NCI-H2196 treated with DMSO at 0.1 percent for 48 hours (cell line): ENCODE data around the gene ARHGEF19.
"Not testable (repeated sequence)": the region's sequence is repeated elsewhere in the genome, so short reads cannot be mapped to it uniquely, and the experiment has no call there.

Experiments used
- DNase-seq: peaks from one replicate; lab custom pipeline; 2025; ENCODE audit not compliant: unreplicated experiment; lab: John Stamatoyannopoulos, UW

The ARHGEF19 gene

DNA sequence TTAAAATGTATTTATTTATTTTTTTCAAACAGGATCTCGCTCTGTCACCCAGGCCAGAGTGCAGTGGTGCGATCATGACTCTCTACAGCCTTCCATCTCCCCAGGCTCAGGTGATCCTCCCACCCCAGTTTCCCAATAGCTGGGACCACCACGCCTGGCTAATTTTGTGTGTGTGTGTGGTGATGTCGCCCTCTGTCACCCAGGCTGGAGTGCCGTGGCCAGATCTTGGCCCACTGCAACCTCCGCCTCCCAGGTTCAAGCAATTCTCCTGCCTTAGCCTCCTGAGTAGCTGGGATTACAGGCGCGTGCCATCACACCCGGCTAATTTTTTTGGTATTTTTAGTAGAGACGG lies 44.3 kb downstream of the ARHGEF19 start:
- not testable (repeated sequence) for DNase-seq

DNA sequence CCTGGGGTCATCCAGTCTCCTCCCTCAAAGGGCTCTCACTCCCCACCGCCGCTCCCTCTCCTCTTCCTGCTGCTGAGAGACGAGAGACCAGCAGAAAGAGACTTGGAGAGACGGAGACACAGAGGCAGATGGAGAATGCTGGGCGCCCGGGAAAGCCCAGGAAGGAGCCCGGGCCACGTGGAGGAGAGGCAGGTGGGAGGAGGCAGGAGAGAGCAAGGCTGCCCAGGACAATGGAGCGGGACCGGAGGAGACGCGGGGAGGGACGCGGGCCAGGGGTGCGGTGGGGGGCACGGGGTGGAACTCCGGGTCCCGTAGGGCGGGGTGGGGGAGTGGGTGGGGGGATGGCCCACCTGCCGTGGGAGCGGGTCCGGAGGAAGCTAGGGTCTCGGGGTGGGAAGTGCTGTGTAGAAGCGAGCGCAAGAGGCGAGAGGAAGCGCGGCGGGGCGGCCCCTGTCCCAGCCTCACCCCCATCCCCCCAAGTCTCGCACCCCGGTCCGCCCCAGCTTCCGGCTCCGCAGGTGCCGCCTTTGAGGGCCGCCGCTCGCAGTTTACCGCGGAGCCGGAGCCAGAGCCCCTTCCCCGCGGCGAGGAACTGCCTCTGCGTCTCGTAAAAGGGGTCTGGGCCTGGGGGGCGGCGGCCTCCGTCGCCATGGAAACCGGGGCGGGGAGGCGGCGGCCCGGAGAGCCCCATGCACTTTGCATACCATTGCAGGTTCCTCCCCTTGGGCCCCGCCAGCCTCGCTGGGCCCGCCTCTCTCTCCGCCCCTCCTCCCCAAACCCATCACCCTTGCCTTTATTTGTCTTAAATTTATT lies 44.9 kb downstream of the ARHGEF19 start:
- no peak for DNase-seq

DNA sequence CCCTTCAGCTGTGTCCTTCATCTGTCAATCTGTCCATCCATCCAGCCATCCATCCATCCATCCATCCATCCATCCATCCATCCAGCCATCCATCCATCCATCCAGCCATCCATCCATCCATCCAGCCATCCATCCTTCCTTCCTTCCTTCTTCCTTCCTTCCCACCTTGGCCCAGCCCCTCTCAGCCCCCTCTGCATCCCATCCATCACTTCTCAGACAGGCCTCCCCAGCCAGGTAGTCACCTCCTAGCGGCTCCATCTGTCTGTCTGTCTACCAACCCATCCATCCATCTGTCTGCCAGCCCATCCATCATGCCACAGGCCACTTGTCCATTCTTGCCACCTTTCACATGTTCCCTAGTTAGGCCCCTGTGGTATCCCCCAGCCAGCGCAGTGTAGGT lies 46.3 kb downstream of the ARHGEF19 start:
- no peak for DNase-seq

DNA sequence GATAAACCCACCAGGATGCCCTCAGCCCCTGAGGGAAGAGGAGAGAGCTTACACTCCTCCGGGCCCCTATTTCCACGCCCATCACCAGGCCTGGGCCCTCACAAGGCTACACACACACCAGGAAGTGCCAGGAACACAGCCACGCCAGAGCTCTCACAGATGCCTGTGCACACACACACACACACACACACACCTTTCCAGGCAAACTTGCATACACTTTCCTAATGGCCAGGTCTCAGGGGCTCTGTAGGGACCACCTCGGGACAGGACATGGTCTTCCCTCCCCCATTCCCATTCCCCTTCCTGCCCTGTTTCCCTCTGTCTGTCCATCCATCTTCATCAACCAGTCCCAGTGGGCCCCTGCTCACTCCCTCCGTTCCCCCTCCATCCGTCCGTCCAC lies 46.9 kb downstream of the ARHGEF19 start:
- no peak for DNase-seq

DNA sequence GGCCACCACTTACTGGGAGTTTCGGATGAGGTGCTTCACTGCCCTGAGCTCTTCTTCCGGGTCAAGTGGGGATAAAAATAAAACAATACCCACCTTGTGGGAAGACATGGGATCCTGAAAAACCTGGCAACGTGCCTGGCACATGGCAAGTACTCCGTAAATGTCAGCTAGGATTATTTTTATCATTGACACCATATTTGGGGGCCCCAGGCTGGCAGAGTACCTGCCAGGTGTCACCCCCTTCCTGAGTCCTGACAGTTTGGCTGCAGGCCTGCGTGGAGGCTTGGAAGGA lies 47.4 kb downstream of the ARHGEF19 start:
- DNase-seq = no peak

DNA sequence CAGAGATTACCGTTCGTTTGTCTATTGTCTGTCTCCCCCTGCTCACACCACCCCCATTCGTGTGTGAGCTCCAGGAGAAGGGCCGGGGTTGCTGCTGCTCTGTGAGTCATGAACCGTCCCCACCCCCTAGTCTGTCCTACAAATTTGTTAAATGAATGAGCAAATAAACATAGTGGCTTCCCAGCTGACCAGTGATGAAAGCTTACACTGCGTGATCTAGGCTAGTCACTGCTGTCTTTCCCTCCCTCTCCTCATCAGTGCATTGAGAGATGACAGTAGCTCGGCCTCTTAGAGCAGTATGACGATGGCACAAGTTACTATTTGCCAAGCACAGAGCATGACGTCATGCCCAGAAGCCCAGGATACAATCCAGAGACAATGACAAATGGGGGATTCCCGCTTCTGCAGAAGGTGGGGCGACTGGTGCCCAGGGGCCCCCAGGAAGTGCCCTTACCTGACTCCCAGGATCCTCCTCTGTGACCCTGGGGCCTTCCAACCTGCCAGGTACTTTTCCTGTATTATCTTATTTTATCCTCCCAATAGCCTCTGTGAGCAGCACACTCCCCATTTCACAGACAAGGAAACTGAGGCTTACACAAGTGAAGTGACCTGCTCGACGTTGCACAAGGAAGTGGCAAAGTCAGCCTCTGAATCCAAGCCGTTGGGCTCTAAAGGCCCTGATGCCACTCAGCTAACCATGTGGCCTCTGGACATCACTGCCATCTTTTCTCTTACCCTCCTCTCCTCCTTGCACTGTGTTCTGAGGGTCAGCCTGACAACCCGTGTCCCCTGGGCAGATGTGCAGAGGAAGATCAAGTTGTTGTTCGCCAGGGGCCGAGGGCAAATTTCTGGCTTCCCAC lies 48.0 kb downstream of the ARHGEF19 start:
- peak; percentile 65 for DNase-seq

DNA sequence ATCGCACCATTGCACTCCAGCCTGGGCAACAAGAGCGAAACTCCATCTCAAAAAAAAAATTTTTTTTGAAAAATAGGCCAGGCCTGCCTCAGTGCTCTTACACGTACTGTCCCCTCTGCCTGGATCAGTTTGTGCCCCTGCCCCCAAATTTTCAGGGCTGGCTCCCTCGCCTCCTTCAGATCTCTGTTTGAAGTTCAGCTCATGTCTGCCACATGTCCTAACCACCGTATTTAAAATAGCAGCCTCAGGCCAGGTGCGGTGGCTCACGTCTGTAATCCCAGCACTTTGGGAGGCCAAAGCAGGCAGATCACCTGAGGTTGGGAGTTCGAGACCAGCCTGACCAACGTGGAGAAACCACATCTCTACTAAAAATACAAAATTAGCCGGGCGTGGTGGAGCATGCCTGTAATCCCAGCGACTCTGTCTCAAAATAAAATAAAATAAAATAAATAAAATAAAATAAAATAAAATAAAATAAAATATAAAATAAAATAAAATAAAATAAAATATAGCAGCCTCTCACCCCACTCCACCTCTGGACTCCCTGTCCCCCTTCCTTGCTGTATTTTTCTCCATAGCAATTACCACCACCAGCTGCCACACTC lies 48.7 kb downstream of the ARHGEF19 start:
- DNase-seq = not testable (repeated sequence)

DNA sequence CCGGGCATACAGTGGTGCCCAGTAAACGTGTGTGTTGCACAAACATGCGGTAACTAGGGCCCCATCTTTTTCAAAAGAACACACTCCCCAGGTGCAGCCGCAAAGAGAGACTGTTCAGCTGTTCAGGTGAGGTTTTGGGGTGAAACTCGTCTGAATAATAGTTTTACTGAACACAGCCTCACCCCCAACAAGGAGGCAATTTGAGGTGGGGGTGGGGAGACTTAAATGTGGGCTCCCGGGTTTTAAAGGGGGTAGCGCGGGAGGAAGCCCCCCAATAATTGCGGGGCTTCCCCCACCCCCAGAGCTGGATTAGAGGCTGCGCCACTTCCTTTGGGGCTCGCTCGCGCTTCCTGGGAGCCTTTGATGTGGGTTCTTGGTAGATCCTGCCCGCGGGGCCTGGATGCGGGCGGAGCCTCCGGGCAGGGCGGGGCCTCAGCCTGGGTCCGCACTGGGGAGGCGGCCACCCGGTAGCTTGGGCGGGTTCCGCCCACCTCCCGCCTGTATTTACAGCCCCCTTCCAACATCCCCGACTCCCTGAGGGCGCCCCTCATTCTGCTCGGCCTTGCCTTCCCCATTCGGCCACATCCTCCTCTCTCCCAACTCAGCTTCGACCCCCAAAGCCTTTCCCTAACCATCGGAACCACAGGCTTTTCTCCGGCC lies 50.2 kb downstream of the ARHGEF19 start:
- no peak for DNase-seq

DNA sequence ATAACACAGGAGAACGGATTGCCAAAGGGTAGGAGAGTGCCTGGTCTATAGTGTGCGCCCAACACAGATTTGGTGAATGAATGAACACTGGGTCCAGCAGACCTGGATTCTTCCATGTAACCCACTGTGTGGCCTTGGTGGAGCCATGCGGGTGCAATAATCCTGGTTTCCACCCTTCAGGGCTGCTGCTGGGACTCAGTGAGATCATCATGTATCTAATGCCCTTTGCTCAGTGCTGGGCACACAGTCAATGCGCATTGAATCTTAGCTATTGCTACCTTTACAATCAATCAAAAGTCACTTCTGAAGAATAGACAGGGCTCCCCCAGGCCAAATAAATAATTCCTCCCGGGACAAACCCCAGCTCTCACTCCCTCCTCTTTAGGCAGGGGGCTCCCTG lies 50.7 kb downstream of the ARHGEF19 start:
- no peak for DNase-seq

DNA sequence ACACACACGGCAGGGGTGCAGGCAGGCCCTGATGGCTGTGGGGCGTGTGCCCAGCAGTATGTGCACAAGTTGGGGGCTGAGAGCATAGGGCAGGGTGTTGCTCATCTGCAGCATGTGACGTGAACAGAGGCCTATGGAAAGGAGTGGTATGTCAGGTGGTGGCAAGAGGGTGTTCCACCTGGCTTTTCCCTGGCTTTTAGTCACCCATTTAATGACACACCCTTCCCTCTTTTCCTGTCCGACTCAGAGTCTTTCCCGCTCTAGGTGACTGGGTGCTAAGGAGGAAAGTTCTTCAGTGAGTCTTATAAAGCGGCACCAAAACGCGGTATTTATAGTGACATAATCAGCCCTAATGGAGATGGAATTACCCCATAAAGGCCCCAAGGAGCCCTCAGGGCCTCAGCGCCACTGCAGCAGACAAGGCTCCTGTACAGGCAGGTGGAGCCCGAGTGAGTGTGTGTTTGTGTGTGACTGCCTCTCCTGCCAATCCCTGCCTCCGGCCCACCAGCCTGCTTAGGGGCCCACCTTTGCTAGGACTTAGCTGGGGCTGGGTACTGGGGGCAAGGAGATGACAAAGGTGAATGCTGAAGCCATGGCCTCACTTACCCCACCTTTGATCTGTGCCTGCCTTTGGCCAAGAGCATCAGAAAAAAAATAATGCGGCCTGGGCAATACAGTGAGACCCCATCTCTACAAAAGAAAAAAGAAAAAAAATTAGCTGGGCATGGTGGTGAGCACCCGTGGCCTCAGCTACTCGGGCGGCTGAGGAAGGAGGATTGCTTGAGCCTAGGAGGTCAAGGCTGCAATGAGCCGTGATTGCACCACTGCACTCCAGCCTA lies 53.2 kb downstream of the ARHGEF19 start:
- DNase-seq = no peak

DNA sequence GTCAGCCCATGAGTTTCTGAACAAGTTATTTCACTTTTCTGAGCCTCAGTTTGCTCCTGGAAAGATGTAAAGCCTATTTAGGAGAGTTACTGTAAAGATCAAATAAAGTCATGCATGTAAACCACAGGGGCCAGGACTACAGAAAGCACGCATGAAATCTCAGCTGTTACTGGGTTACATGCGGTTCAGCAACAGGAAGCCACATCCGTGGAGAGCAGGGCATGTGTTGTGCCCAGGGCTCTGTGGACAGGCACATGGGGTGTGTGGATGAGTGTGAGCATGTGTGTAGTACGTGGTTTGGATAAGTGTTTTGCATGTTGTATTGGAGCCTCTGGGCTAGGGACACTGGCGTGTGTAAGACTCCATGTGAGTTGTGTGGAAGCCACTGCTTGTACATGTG lies 54.4 kb downstream of the ARHGEF19 start:
- no peak for DNase-seq

DNA sequence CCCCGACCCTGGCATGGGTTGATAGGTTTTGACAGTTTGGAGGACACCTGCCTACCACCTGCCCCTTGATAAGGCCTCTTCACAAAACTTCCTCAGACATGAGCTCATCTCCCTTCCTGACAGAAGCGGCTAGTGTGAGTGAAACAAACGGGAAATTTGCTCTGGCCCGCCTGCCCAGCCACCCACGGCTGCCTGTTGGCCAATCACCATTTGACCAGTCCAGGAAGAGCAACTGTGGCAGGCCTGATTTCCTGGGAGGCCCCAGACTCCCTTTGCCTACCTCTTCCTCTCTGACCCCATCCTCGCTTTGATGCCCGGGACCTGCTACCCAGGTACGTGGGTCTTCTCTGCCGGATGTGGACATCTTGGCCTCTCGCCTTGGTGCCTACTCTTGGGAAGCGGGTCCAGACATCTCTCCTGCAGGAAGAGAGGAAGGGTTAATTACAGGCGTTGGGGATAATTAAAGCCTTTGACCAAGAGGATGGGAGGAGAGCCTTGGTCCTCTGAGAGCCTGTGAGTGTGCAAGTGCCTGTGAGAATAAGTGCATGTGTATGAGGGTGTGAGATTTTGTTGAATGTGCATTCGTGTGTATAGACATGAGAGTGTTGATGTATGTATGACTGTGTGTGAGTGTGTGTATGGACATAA lies 55.5 kb downstream of the ARHGEF19 start:
- no peak for DNase-seq

DNA sequence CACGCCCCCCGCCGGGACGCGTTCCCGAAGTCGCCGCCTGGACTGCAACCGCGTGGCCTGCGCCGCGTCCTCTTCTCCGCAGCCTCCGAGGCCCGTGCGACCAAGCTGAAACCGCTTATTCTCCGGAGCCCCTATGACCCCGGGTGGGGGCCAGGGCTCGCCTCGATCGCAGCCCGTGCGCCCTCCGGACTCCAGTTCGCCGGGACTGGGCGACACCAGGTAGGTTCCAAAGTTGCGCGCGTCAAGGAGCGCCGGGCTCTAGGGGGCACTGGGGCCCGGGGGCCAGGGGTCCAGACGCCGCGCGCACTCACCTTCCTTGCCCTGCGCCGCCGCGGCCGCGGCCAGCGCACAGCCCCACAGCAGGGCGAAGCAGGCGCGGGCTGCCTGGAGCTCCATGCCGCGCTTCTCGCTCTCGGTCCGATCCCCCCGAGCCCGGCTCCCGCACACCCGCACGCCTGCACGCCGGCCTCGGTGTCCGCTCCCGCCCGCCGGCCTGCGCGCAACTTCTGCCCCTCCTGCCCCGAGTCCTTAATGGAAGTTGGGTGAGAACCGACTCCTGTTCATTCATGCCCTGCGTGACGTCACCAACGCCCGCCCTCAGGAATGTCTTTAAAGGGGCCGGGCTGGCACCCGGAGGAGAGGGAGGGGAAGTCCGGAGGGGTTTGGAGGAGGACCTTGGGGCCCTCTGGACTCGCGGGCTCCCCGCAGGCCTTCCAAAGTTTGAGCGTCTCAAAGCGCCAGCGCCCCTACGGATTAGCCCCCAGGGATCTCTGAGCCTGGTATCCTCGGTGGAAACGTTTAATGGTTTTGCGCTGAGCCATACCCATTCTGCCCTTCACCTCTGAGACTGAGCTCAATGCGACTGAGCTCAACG lies 56.7 kb downstream of the ARHGEF19 start, which contains the start of gene EPHA2:
TSS of gene EPHA2 (minus strand) at position 533 of the 874 bp plus-strand sequence. CDS start at position 396, 137 bp downstream.
- no peak for DNase-seq

DNA sequence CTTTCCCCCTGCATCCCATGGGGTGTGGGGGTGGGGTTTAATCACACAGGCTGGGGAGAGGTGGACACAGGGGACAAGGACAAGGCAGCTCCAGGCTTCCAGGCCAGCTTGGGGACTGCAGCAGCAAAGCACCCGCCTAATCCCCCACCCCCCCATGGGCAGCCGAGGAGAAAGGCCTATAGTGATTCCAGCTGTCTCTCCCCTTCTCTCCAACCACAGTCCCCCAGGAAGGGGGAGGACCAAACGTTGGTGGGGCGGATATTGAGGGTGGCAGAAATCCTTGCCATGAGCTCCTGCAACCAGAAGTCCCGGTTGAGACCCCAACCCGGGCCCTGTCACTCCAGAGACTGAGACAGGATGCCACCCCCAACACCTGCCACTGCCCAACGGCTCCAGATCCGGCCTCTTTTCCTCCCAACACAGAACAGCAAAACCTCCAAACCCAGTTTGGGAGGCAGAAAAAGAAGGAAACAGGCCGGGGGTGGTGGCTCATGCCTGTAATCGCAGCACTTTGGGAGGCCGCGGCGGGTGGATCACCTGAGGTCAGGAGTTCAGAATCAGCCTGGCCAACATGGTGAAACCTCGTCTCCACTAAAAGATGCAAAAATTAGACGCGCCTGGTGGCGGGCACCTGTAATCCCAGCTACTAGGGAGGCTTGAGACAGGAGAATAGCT lies 58.3 kb downstream of the ARHGEF19 start:
- DNase-seq = no peak

DNA sequence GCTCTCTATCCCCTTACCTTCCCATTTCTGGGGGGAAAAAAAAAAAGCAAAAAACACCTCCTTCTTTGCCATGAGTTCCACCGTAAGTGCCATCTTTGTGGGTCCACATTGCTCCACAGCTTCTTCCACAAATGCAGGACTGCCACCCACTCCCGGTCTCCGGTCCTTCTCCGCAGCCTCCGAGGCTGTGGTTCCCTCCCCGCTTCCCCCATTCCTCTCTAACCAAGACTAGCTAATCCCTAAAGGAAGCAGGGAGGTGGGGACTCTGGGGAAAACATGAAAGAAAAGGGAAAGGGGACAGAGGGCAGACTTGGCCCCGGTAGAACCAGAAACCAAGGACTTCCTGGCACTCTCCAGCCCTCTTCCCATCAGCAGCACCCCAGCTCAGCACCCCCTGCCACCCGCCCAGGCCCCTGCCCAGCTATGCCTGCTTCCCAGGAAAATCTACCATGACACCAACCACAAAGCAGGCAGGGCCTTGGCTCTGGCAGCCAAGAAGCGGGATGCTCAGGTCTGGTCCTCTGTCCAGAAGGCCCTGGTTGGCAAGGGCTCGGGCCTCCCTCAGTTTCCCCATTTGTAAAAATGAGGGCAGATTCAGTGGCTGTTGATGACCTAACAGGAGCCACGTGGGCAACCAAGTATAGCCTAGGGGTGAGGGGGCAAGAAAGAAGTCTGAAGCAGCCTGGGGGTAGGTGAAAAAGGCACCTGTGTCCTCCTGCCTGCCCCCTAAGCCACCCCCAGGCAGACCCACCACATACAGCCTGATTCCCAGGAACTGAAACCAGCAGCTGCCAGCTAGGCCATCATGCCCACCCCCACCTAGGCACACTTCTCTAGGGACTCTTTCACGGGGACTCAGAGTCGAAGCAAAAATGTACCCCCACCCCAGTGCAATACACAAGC lies 59.1 kb downstream of the ARHGEF19 start:
- no peak for DNase-seq

DNA sequence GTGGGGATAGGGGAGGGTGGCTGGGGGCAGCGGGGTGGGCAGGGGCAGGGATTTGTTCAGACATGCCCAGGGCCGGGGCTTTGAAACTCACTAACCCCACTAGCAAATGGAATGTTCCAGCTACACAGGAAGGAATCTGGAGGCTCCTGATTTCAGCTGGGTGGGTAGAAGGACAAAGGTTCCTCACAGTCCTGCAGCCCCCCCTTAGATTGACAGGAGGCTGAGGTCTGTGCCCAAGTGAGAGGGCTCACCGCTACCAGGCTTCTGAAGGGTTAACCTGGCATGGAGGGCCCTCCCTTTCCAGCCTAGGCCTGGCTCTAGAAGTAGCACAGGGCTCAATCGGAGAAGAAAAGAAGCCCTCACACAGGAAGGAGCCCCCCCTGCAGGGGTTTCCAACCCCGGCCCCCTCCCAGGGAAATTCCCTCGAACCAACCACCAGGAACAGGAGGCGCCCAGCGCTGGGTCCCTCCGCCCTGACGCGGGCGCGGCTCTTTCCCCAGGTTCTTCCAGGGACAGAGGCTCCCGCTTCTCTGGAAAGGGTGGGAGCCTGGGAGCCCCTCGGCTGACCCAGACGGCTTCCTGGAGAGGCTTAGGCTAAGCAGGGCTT lies 59.9 kb downstream of the ARHGEF19 start:
- DNase-seq = no peak

DNA sequence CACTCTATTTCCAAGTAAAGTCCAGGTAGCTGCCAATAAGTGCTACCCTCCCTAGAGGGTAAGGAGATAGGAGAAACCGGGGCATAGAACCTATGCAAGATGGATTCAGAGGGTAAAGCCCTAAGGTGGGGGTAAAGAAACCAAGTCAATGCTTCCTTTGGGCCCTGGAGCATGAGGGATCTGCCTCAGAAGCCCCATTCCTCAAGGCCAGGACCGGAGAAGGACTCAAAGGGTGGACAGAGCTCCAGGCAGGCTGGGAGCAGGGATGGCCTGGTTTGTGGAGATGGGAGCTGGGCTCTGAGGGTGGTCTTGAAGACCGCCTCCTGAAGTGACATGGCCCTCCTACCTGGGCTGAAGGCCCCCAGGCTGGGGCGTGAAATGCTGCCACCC lies 60.5 kb downstream of the ARHGEF19 start:
- DNase-seq = no peak
